ENCODE results near the gene PRKAG2.

- TF ChIP-seq CTCF (IDR thresholded peaks at IDR 0.05), result no peak
- TF ChIP-seq PBX3 (IDR thresholded peaks at IDR 0.05), result no peak
- no peak for TF ChIP-seq SMC3 (IDR thresholded peaks at IDR 0.05; ENCODE audit: low read depth, low read length)
- no peak for TF ChIP-seq TEAD4 (IDR thresholded peaks at IDR 0.05; ENCODE audit: borderline replicate concordance, insufficient read depth)
- TF ChIP-seq SIN3A (IDR thresholded peaks at IDR 0.05; ENCODE audit: borderline replicate concordance, low read depth, low read length), result no peak
- no peak for TF ChIP-seq GATA2 (CRISPR knock-in tag; IDR thresholded peaks at IDR 0.05)
- TF ChIP-seq MEF2A (IDR thresholded peaks at IDR 0.05; ENCODE audit: borderline replicate concordance, low read depth), result no peak
- TF ChIP-seq CHD2 (IDR thresholded peaks at IDR 0.05; ENCODE audit: low read length, partially characterized antibody), result no peak
- TF ChIP-seq TCF12 (IDR thresholded peaks at IDR 0.05), result no peak
- TF ChIP-seq ZBTB33 (IDR thresholded peaks at IDR 0.05; ENCODE audit: borderline replicate concordance, low read depth), result no peak
These were observed 157.7 kb downstream of the PRKAG2 start for GRCh38 chr7:151719031-151719896.
